SJCRH30 (cell line): Measurements from ENCODE around the gene SYNE3. TPM values are rescaled to one million over a fixed set of nuclear protein-coding genes. Genes with fewer than 3 reads are reported as not detected.
A peak's percentile ranks its signal among the peaks of the same experiment; 100 is the strongest.

ENCODE experiments used
- DNase-seq, 2 experiments: peaks; one replicate each; pipeline ENCODE4 v3.0.0-alpha.2; 2015 to 2020
- H3K27ac ChIP-seq: fragments of 250-450 bp; sonication (Bioruptor Pico); 2 replicates; pipeline ENCODE4 v1.5.1; 2020; ENCODE audit warnings: mild to moderate bottlenecking, moderate library complexity
- H3K27me3 ChIP-seq: fragments of 250-450 bp; sonication (Bioruptor Pico); 2 replicates; pipeline ENCODE4 v1.5.1; 2020; ENCODE audit warnings: mild to moderate bottlenecking, moderate library complexity
- H3K36me3 ChIP-seq: fragments of 250-450 bp; sonication (Bioruptor Pico); 2 replicates; pipeline ENCODE4 v1.5.1; 2020; ENCODE audit warnings: mild to moderate bottlenecking, moderate library complexity
- H3K4me1 ChIP-seq: fragments of 250-450 bp; sonication (Bioruptor Pico); 2 replicates; pipeline ENCODE4 v1.5.1; 2020; ENCODE audit warnings: mild to moderate bottlenecking, moderate library complexity
- H3K4me3 ChIP-seq: fragments of 250-450 bp; sonication (Bioruptor Pico); 2 replicates; pipeline ENCODE4 v1.5.1; 2020; ENCODE audit warnings: mild to moderate bottlenecking, moderate library complexity
- H3K9me3 ChIP-seq: fragments of 250-450 bp; sonication (Bioruptor Pico); replicated peaks from 2 replicates; pipeline ENCODE4 v1.5.1; 2020; ENCODE audit warnings: mild to moderate bottlenecking, moderate library complexity
- total RNA-seq: library from RNA; depleted of rRNA; stranded (reverse); fragments of >200 nt; shearing (Covaris generic); gene quantifications from 2 replicates; pipeline ENCODE4 v1.2.3, GENCODE V29; 2014; rRNA removed

The SYNE3 gene
- total RNA-seq = 34.1 and 34.5 TPM in 2 replicates

DNA sequence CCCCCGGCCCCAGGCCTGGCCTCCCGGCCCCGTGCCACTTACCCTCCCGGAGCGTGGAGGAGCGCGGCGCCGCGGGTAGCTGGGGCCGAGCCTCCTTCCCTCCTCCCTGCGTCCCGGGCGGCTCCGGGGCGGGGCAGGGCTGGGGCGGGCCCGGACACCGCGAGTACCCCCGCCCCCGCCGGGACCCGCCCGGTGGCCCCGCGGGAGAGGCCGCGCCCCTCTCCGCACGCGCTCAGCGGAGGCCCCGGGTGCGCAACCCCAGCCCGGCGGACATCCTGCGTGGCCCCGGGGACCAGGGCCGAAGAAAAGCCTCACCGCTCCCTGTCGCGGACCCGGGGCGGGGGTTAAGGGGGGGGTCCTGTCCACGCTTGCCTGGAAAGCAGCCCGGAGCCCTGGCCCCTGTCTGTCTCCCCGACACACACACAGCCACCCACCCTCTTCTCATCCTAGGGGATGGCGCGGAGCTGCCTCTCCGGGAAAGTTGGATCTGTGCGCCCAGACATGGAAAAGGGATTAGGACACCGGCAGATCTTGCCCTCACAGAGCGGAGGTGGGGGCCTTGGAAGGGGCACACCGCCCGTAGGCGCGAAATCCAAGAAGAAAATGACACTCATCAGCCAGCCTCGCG is at the start of gene SYNE3:
TSS of gene SYNE3 (minus strand) at position 97 of the 628 bp plus-strand sequence. CDS start 40,829 bp downstream, outside the sequence.
- H3K9me3 ChIP-seq = no peaks in the 10 kb centered on the region
- peaks cover 5% of the 10 kb centered on the region; the same call in 1 of the 2 replicates for H3K36me3 ChIP-seq
- H3K27me3 ChIP-seq = no peaks in the 10 kb centered on the region
- DNase-seq = peak; percentile 70
- peaks cover 23% of the 10 kb centered on the region for H3K4me1 ChIP-seq
- peak within 1 kb of the TSS; percentile 79 for H3K4me3 ChIP-seq
- peak within 1 kb of the TSS; percentile 91 for H3K27ac ChIP-seq

- H3K4me1 ChIP-seq = no peaks in the 10 kb centered on the region
- no peak overlapping the region for H3K27ac ChIP-seq
- DNase-seq = peak; percentile 39 to 67
- no peaks in the 10 kb centered on the region for H3K36me3 ChIP-seq
- H3K27me3 ChIP-seq = no peaks in the 10 kb centered on the region
- no peaks in the 10 kb centered on the region for H3K9me3 ChIP-seq
- H3K4me3 ChIP-seq = no peak overlapping the region
Measured at GRCh38 chr14:95564060-95564459, 47.6 kb upstream of the SYNE3 start.

DNA sequence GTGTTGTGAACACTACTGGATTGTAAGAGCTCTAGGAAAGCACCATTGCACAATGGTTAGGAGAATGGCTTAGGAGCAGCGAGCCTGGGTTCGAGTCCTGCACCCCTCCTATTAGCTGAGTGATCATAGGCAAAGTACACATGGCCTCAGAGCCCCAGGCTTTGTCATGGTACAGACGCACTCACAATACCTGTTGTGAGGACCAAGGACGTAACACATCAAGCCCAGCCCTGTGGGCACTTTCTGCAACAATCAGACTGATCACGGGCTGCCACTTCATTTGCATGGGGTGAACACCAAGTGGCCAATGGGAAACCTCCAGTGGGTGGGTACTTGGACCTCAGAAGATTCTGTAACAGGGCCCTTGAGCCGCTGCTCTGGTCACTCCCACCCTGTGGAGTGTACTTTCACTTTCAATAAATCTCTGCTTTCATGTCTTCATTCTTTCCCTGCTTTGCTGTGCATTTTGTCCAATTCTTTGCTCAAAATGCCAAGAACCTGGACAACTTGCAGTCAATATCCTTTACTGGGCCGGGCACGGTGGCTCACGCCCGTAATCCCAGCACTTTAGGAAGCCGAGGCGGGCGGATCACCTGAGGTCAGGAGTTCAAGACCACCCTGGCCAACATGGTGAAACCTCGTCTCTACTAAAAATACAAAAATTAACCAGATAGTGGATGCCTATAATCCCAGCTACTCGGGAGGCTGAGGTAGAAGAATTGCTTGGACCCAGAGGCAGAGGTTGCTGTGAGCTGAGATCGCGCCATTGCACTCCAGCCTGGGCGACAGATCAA is 46.6 kb upstream of the SYNE3 start:
- Histone ChIP-seq H3K4me3 (peak overlapping the region; percentile 22; the same call in 1 of the 2 replicates), H3K27me3 (no peaks in the 10 kb centered on the region), H3K4me1 (no peaks in the 10 kb centered on the region), H3K36me3 (no peaks in the 10 kb centered on the region), H3K9me3 (no peaks in the 10 kb centered on the region), H3K27ac (no peak overlapping the region)
- DNase-seq = peak; percentile 38 to 57

DNA sequence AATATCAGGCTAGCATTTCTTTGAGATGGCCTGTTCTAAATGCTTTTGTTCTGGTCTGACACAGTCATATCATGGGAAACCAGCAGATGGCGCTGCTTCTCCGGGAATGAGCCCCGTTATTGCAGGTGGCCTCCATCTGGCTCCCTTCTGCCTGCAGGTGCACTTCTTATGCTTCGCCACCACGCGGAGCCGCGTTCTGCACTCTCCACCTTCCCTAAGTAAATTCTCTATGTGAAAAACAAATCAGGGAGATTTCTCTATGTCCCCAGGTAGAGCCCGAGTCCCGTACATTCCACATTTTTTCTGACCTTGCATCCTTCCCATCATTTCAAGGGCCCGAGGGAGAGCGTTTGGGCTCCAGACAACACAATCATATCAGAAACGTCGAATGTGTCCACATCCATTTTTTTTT is 44.6 kb upstream of the SYNE3 start:
- Histone ChIP-seq H3K4me3 (no peak overlapping the region), H3K27ac (no peak overlapping the region), H3K9me3 (no peaks in the 10 kb centered on the region), H3K36me3 (no peaks in the 10 kb centered on the region), H3K4me1 (no peaks in the 10 kb centered on the region), H3K27me3 (no peaks in the 10 kb centered on the region)
- DNase-seq = peak; percentile 71 to 87

- Histone ChIP-seq H3K4me1 (no peaks in the 10 kb centered on the region), H3K36me3 (no peaks in the 10 kb centered on the region), H3K9me3 (no peaks in the 10 kb centered on the region), H3K4me3 (no peak overlapping the region), H3K27ac (no peak overlapping the region), H3K27me3 (no peaks in the 10 kb centered on the region)
- DNase-seq = no peak
Measured at GRCh38 chr14:95559203-95559602, 42.8 kb upstream of the SYNE3 start.

GRCh38 chr14:95557832-95558231 is 41.4 kb upstream of the SYNE3 start:
- no peak overlapping the region for H3K27ac ChIP-seq
- no peaks in the 10 kb centered on the region for H3K9me3 ChIP-seq
- H3K4me3 ChIP-seq = no peak overlapping the region
- DNase-seq = no peak
- no peaks in the 10 kb centered on the region for H3K36me3 ChIP-seq
- no peaks in the 10 kb centered on the region for H3K4me1 ChIP-seq
- H3K27me3 ChIP-seq = no peaks in the 10 kb centered on the region

DNA sequence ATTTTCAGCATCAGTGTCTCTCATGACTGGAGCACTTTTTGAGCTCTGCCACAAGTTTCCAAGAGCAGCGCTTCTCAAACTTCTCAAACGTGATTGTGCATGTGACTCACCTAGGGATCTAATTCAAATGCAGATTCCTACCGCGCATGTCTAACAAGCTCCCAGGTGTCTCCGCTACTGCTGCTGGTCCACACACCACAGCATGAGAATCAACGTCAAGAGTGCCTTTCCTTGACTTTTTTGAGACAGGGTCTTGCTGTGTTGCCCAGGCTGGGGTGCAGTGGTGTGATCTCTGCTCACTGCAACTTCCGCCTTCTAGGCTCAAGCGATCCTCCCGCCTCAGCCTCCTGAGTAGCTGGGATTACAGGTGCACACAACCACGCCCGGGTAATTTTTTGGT is 40.8 kb upstream of the SYNE3 start:
- Histone ChIP-seq H3K36me3 (no peaks in the 10 kb centered on the region), H3K27ac (no peak overlapping the region), H3K4me1 (no peaks in the 10 kb centered on the region), H3K27me3 (no peaks in the 10 kb centered on the region), H3K9me3 (no peaks in the 10 kb centered on the region), H3K4me3 (no peak overlapping the region)
- no peak for DNase-seq

- H3K4me1 ChIP-seq = peaks cover 9% of the 10 kb centered on the region
- H3K27ac ChIP-seq = no peak overlapping the region
- no peaks in the 10 kb centered on the region for H3K36me3 ChIP-seq
- DNase-seq = no peak
- H3K4me3 ChIP-seq = no peak overlapping the region
- H3K27me3 ChIP-seq = no peaks in the 10 kb centered on the region
- no peaks in the 10 kb centered on the region for H3K9me3 ChIP-seq
Measured at GRCh38 chr14:95555053-95555452, 38.6 kb upstream of the SYNE3 start.

- no peak for DNase-seq
Measured at GRCh38 chr14:95553141-95553540, 36.7 kb upstream of the SYNE3 start.

GRCh38 chr14:95551435-95551834 is 35.0 kb upstream of the SYNE3 start:
- DNase-seq = no peak
- no peaks in the 10 kb centered on the region; the same call in 1 of the 2 replicates for H3K9me3 ChIP-seq
- no peak overlapping the region for H3K4me3 ChIP-seq
- no peak overlapping the region for H3K27ac ChIP-seq
- no peaks in the 10 kb centered on the region for H3K27me3 ChIP-seq
- 0 out of 2 replicates have a peak, but pooled peaks cover 2% of the 10 kb centered on the region for H3K36me3 ChIP-seq
- H3K4me1 ChIP-seq = peaks cover 35% of the 10 kb centered on the region

More at GRCh38 chr14:95553141-95553540, 36.7 kb upstream of the SYNE3 start:
- no peaks in the 10 kb centered on the region; the same call in 1 of the 2 replicates for H3K9me3 ChIP-seq
- no peak overlapping the region for H3K27ac ChIP-seq
- H3K4me1 ChIP-seq = peaks cover 23% of the 10 kb centered on the region
- 0 out of 2 replicates have a peak, but pooled peaks cover 2% of the 10 kb centered on the region for H3K36me3 ChIP-seq
- H3K4me3 ChIP-seq = no peak overlapping the region
- H3K27me3 ChIP-seq = no peaks in the 10 kb centered on the region

GRCh38 chr14:95549656-95550585 is 33.5 kb upstream of the SYNE3 start:
- peak; percentile 73 to 74 for DNase-seq

DNA sequence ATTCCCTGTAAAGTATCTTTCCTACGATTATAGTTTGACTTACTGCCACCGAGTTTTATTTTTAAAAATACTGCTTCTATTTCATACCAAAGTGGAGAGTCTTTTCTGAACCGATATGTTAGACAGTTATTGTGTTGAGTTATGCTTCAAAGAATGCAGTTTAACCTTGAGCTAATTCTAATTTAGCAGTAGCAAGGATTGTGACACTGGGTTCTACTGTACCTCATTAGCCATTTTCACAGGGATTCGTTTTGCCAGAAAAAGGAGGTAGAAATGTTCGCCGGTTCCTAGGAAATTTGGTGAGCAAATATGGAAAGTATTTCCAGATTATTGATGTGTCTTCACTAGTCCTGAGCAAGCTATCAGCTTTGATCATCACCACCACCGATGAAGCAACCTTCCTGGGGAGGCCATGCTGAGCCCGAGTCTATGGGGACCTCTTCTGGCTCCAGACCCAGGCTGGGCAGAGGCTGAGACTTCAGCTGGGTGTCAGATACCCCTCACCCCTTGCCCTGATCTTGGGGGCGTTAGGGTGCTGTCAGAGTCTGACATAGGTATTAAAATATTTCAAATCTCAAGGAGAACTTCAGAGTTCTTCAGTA is 32.0 kb upstream of the SYNE3 start:
- H3K4me3 ChIP-seq = no peak overlapping the region
- H3K36me3 ChIP-seq = 0 out of 2 replicates have a peak, but pooled peaks cover 2% of the 10 kb centered on the region
- peaks cover 63% of the 10 kb centered on the region for H3K4me1 ChIP-seq
- H3K27ac ChIP-seq = peak overlapping the region; percentile 50
- no peaks in the 10 kb centered on the region; the same call in 1 of the 2 replicates for H3K9me3 ChIP-seq
- no peaks in the 10 kb centered on the region for H3K27me3 ChIP-seq
- DNase-seq = no peak

More at GRCh38 chr14:95549656-95550585, 33.5 kb upstream of the SYNE3 start:
- H3K27me3 ChIP-seq = no peaks in the 10 kb centered on the region
- no peaks in the 10 kb centered on the region; the same call in 1 of the 2 replicates for H3K9me3 ChIP-seq
- peaks cover 50% of the 10 kb centered on the region for H3K4me1 ChIP-seq
- peak overlapping the region; percentile 46 for H3K27ac ChIP-seq
- H3K36me3 ChIP-seq = 0 out of 2 replicates have a peak, but pooled peaks cover 2% of the 10 kb centered on the region
- no peak overlapping the region for H3K4me3 ChIP-seq

GRCh38 chr14:95547626-95548327 is 31.3 kb upstream of the SYNE3 start:
- no peak overlapping the region for H3K4me3 ChIP-seq
- peaks cover 65% of the 10 kb centered on the region for H3K4me1 ChIP-seq
- H3K27ac ChIP-seq = peak overlapping the region; percentile 50
- H3K27me3 ChIP-seq = no peaks in the 10 kb centered on the region
- peak; percentile 41 to 45 for DNase-seq
- 0 out of 2 replicates have a peak, but pooled peaks cover 2% of the 10 kb centered on the region for H3K36me3 ChIP-seq
- no peaks in the 10 kb centered on the region; the same call in 1 of the 2 replicates for H3K9me3 ChIP-seq
